HL-60 (cell line): ENCODE results near the gene CC2D2B.

Experiments used
- GABPA ChIP-seq: IDR thresholded peaks from 2 replicates; pipeline ENCODE4 v1.6.1; 2012; ENCODE audit warnings: low read depth
- POLR2AphosphoS5 ChIP-seq: IDR thresholded peaks from 2 replicates; pipeline ENCODE4 v1.6.1; 2012; ENCODE audit warnings: low read depth
- TF ChIP-seq, protein P1 (sequence below): IDR thresholded peaks from one replicate; pipeline ENCODE4 v1.5.1; 2011; ENCODE audit warnings: low read length, control low read depth, inconsistent platforms; ENCODE audit not compliant: insufficient read depth

DNA sequence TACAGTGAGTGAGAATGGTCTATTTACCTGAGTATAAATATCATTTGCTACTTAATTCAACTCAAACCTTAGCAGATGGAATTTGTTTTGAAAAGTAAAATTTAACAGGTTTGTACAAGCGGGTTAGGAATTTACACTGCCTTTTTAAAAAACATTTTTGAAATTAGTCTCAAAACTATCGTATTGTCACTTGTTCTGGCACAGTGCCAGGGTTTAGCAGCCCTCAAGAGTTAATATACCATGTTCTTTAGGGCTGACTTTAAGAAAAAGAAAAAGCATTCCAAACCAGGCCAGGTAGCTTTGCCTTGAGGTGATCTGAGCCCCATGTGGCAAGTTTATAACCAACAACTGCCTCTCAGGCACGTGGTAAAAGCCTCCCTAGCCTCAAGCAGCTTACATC is 153.5 kb downstream of the CC2D2B start:
- TF ChIP-seq POLR2AphosphoS5 (no peak), GABPA (no peak)
- TF ChIP-seq, protein P1, sequence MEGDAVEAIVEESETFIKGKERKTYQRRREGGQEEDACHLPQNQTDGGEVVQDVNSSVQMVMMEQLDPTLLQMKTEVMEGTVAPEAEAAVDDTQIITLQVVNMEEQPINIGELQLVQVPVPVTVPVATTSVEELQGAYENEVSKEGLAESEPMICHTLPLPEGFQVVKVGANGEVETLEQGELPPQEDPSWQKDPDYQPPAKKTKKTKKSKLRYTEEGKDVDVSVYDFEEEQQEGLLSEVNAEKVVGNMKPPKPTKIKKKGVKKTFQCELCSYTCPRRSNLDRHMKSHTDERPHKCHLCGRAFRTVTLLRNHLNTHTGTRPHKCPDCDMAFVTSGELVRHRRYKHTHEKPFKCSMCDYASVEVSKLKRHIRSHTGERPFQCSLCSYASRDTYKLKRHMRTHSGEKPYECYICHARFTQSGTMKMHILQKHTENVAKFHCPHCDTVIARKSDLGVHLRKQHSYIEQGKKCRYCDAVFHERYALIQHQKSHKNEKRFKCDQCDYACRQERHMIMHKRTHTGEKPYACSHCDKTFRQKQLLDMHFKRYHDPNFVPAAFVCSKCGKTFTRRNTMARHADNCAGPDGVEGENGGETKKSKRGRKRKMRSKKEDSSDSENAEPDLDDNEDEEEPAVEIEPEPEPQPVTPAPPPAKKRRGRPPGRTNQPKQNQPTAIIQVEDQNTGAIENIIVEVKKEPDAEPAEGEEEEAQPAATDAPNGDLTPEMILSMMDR, result no peak
